ENCODE measurements around the gene NUMB.

The NUMB gene

GRCh38 chr14:73245480-73246325 lies 212.6 kb downstream of the NUMB start:
- peak; percentile 9 for DNase-seq (ENCODE audit: low read depth)

GRCh38 chr14:73244541-73245290 lies 213.6 kb downstream of the NUMB start:
- no peak for DNase-seq (ENCODE audit: low read depth)

- no peak for DNase-seq (ENCODE audit: low read depth)
These were observed 214.6 kb downstream of the NUMB start for GRCh38 chr14:73243748-73244147.

GRCh38 chr14:73243341-73243740 lies 215.0 kb downstream of the NUMB start:
- no peak for DNase-seq (ENCODE audit: low read depth)

GRCh38 chr14:73242357-73242901 lies 215.9 kb downstream of the NUMB start:
- no peak for DNase-seq (ENCODE audit: low read depth)

- DNase-seq (ENCODE audit: low read depth): no peak
These were observed 216.7 kb downstream of the NUMB start for GRCh38 chr14:73241481-73242165.

- DNase-seq (ENCODE audit: low read depth): no peak
These were observed 217.4 kb downstream of the NUMB start for GRCh38 chr14:73240816-73241480.

- no peak for DNase-seq (ENCODE audit: low read depth)
These were observed 218.7 kb downstream of the NUMB start for GRCh38 chr14:73239393-73240241.

GRCh38 chr14:73238941-73239340 lies 219.4 kb downstream of the NUMB start:
- DNase-seq (ENCODE audit: low read depth): no peak

GRCh38 chr14:73238424-73238852 lies 219.9 kb downstream of the NUMB start:
- no peak for DNase-seq (ENCODE audit: low read depth)

GRCh38 chr14:73237786-73238423 lies 220.4 kb downstream of the NUMB start:
- no peak for DNase-seq (ENCODE audit: low read depth)

GRCh38 chr14:73237219-73237785 lies 221.0 kb downstream of the NUMB start, which contains the start of gene PAPLN:
TSS of gene PAPLN (plus strand) at chr14:73237506. CDS start at chr14:73239779, 2,273 bp downstream.
- no peak for DNase-seq (ENCODE audit: low read depth)

- no peak for DNase-seq (ENCODE audit: low read depth)
These were observed 221.6 kb downstream of the NUMB start for GRCh38 chr14:73236752-73237218.

- DNase-seq (ENCODE audit: low read depth): no peak
These were observed 222.2 kb downstream of the NUMB start for GRCh38 chr14:73236157-73236556.

GRCh38 chr14:73235531-73236155 lies 222.7 kb downstream of the NUMB start:
- no peak for DNase-seq (ENCODE audit: low read depth)

- DNase-seq (ENCODE audit: low read depth): no peak
These were observed 223.6 kb downstream of the NUMB start for GRCh38 chr14:73234586-73235394.

- DNase-seq (ENCODE audit: low read depth): no peak
These were observed 224.3 kb downstream of the NUMB start for GRCh38 chr14:73234029-73234428.

- no peak for DNase-seq (ENCODE audit: low read depth)
These were observed 224.8 kb downstream of the NUMB start for GRCh38 chr14:73233564-73233963.

Measured in T follicular helper cell (primary cell).